ENCODE data around the gene SLC6A16. TPM values are rescaled to one million over a fixed set of nuclear protein-coding genes. Genes with fewer than 3 reads are reported as not detected.
"Not testable (repeated sequence)": the region's sequence is repeated elsewhere in the genome, so short reads cannot be mapped to it uniquely, and the experiment has no call there.

The SLC6A16 gene
- total RNA-seq, 4 donors from 2014 or later: 0.55 to 7.5 (median 0.88) TPM; not detected in 1

DNA sequence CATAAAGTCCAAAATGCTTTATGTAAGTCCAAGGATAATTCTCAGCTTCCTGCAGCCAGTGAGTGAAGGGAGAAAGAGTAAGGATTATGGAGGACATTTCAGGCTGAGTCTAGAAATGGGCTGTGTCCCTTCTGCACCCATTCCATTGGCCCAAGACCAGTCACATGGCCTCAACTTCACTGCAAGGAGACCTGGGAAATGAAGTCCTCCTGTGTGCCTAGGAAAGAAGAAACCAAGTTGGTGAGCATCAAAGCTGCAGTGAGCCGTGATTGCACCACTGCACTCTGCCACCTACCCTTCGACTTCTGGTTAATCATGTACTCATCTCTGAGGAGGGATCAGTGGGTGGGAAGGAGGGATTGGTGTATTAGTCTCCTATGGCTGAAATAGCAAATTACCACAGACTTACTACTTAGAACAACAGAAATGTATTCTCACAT, 6.6 kb upstream of the SLC6A16 start:
- Histone ChIP-seq H3K4me3 (no peak overlapping the region), H3K27ac (no peak overlapping the region), H3K9me3 (no peaks in the 10 kb centered on the region), H3K27me3 (no peaks in the 10 kb centered on the region), H3K4me1 (no peaks in the 10 kb centered on the region), H3K36me3 (no peaks in the 10 kb centered on the region)
- TF ChIP-seq POLR2A (IDR thresholded peaks at IDR 0.05) (no peak), CTCF (IDR thresholded peaks at IDR 0.05) (no peak)
- intact Hi-C loops (cut with DNase I; ENCODE audit: low total_unique reads): no loop called here
- DNase-seq: no peak

DNA sequence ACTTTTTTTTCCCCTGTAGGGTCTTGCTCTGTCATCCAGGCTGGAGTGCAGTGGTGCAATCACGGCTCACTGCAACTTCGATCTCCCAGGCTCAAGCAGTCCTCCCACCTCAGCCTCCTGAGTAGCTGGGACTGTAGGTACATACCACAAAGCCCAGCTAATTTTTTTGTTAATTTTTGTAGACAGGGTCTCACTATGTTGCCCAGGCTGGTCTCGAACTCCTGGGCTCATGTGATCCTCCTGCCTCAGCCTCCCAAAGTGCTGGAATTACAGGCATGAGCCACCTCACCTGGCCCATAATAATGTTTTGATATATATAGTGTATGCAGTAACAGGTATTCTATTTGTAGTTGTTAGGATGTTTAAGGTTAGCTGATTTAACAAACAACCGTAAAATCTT, 6.2 kb upstream of the SLC6A16 start:
- H3K27me3 ChIP-seq; H3K9me3 ChIP-seq; DNase-seq; H3K4me1 ChIP-seq; intact Hi-C loops (cut with DNase I; ENCODE audit: low total_unique reads); H3K27ac ChIP-seq; H3K36me3 ChIP-seq; H3K4me3 ChIP-seq: not testable (repeated sequence)

- Histone ChIP-seq H3K9me3 (no peaks in the 10 kb centered on the region), H3K27ac (no peak overlapping the region), H3K27me3 (no peaks in the 10 kb centered on the region), H3K4me3 (no peak overlapping the region), H3K4me1 (no peaks in the 10 kb centered on the region), H3K36me3 (no peaks in the 10 kb centered on the region)
- intact Hi-C loops (cut with DNase I; ENCODE audit: low total_unique reads): no loop called here
- TF ChIP-seq POLR2A (IDR thresholded peaks at IDR 0.05): no peak
- no peak for TF ChIP-seq CTCF (IDR thresholded peaks at IDR 0.05)
- no peak for DNase-seq
These were observed 3.8 kb upstream of the SLC6A16 start for GRCh38 chr19:49328741-49329140.

- Histone ChIP-seq H3K4me1 (no peaks in the 10 kb centered on the region), H3K27ac (no peak overlapping the region), H3K9me3 (no peaks in the 10 kb centered on the region), H3K27me3 (no peaks in the 10 kb centered on the region), H3K36me3 (no peaks in the 10 kb centered on the region), H3K4me3 (no peak overlapping the region)
- no peak for DNase-seq
- intact Hi-C loops (cut with DNase I; ENCODE audit: low total_unique reads): no loop called here
- no peak for TF ChIP-seq POLR2A (IDR thresholded peaks at IDR 0.05)
- peak in 2 of 4 experiments; percentile 24 to 30 for TF ChIP-seq CTCF (IDR thresholded peaks at IDR 0.05)
These were observed 3.0 kb upstream of the SLC6A16 start for GRCh38 chr19:49327878-49328544.

DNA sequence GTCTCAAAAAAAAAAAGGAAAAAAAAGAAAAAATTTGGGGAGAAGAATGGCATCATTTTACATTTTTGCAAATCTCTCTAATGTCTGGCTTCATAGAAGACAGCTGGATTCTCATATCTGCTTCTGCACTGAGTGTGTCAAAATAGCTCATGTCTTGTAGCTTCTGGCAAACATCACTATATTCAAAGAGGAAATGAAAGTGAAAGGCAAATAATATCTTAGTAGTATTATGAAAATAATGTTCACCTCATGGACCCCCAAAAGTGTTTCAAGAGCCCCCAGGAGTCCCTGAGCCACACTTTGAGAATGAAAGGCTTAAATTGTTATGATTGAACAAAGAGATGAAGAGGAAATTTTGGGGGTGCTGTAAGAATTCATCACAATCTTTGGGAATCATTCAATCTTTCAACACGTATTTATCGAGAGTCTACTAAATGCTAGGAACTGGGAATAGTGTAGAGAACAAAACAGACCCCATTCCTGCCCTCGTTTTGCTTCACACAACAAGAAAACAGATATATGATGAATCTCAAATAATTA, 1.2 kb upstream of the SLC6A16 start:
- Histone ChIP-seq H3K4me1 (no peaks in the 10 kb centered on the region), H3K36me3 (no peaks in the 10 kb centered on the region), H3K27ac (no peak overlapping the region), H3K27me3 (no peaks in the 10 kb centered on the region), H3K9me3 (peaks cover 0 to 2% of the 10 kb centered on the region in 2 donors), H3K4me3 (no peak overlapping the region)
- DNase-seq: no peak
- intact Hi-C loops (cut with DNase I; ENCODE audit: low total_unique reads): no loop called here
- TF ChIP-seq CTCF (IDR thresholded peaks at IDR 0.05) (no peak), POLR2A (IDR thresholded peaks at IDR 0.05) (no peak)

DNA sequence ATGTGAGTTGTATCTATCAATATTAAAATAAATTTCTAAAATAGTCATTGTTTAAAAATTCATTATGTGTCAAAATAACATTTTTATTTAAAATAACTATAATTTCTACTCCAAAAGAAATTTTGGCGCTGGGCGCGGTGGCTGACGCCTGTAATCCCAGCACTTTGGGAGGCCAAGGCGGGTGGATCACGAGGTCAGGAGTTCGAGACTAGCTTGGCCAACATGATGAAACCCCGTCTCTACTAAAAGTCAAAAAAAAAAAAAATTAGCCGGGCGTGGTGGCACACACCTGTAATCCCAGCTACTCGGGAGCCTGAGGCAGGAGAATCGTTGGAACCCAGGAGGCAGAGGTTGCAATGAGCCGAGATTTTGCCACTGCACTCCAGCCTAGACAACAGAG, 765 bp upstream of the SLC6A16 start:
- intact Hi-C loops (cut with DNase I; ENCODE audit: low total_unique reads); H3K27me3 ChIP-seq; H3K36me3 ChIP-seq; H3K9me3 ChIP-seq; DNase-seq; H3K27ac ChIP-seq; H3K4me3 ChIP-seq; H3K4me1 ChIP-seq: not testable (repeated sequence)
